GM18499 (cell line): ENCODE results near the gene PEX11G.
"Not testable (repeated sequence)": the region's sequence is repeated elsewhere in the genome, so short reads cannot be mapped to it uniquely, and the experiment has no call there.

Experiments used
- ATAC-seq: cut with Tn5 transposase; IDR thresholded peaks from one replicate; pipeline ENCODE4 v1.9.1; 2021; ENCODE audit warnings: moderate number of reproducible peaks; ENCODE audit not compliant: insufficient read depth, unreplicated experiment

Gene PEX11G

DNA sequence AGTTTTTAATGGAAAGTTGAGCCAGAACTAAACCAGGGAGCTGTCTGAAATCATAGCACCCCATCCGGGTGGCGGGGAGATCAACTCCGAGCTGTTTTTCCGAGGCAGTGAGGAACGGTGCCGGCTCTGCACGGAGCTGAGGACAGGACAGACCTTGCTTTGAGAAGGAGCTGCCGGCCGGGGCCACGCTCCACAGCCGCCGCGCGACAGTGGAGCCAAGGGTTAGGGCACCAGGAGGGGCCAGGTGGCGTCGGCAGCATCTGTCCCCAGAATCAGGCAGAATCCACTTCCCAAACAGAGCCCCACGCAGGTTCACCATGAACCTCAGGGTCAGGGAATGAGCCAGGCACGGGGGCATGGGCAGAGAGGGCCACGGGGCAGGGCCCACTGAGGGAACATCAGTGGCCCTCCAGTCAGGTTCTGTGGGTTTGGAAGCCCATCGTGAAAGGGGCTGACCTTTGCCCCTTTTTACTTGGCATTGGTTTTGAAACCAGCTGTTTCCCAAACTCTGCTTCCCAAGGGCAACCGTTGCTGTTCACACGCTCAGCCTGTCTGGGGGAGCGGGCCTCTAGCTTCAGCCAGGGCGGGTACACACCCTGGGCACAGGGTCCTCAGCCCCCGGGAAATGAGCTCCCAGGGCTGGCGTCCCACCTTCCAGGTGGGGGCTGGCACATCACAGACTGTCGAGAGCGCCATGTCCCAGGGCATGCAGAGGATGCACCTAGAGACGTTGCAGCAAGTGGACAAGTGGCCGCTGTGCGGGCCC lies 18.1 kb downstream of the PEX11G start:
- ATAC-seq: no peak

- no peak for ATAC-seq
Observed at GRCh38 chr19:7469669-7470285, 19.1 kb downstream of the PEX11G start.

GRCh38 chr19:7468840-7469239 lies 20.0 kb downstream of the PEX11G start:
- ATAC-seq: no peak

DNA sequence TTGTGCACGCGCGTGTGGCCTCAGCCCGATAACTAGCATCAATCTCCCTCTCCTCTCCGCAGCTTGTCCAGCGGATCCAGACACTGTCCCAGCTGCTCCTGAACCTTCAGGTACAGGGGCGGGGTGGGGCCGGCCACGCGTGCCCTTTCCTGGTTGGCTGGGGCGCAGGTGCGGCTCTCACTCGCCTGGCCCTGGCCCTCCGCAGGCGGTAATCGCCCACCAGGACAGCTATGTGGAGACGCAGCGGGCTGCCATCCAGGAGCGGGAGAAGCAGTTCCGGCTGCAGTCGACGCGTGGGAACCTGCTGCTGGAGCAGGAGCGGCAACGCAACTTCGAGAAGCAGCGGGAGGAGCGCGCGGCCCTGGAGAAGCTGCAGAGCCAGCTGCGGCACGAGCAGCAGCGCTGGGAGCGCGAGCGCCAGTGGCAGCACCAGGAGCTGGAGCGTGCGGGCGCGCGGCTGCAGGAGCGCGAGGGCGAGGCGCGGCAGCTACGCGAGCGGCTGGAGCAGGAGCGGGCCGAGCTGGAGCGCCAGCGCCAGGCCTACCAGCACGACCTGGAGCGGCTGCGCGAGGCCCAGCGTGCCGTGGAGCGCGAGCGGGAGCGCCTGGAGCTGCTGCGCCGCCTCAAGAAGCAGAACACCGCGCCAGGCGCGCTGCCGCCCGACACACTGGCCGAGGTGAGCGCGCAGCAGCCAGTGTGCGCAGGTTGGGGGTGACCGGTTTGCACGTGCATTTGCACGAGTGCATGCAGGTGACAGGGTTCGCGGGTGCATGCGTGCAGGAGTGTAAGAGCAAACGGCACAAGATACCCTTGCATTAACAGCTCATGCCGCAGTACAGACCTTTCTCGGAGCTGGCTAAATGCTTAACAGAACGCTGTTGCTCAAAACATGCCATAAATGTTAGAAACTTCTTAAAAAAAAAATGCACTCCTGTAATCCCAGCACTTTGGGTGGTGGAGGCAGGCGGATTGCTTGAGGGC lies 21.5 kb downstream of the PEX11G start:
- no peak for ATAC-seq

DNA sequence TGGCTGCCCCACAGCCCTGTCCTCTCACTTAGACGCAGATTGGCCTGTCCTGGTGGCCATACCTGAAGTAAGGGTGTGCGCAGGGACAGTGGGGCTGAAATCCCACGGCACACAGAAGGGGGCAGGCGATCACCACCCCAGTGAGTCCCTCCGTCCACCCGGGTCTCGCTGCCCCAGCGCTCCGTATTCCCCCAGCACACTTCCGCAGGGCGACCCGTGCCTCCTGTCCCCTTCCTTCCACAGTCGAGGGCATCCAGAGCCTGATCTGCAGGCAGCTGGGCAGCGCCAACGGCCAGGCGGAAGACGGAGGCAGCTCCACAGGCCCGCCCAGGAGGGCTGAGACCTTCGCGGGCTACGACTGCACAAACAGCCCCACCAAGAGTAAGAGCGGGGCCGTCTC lies 25.3 kb downstream of the PEX11G start:
- no peak for ATAC-seq

DNA sequence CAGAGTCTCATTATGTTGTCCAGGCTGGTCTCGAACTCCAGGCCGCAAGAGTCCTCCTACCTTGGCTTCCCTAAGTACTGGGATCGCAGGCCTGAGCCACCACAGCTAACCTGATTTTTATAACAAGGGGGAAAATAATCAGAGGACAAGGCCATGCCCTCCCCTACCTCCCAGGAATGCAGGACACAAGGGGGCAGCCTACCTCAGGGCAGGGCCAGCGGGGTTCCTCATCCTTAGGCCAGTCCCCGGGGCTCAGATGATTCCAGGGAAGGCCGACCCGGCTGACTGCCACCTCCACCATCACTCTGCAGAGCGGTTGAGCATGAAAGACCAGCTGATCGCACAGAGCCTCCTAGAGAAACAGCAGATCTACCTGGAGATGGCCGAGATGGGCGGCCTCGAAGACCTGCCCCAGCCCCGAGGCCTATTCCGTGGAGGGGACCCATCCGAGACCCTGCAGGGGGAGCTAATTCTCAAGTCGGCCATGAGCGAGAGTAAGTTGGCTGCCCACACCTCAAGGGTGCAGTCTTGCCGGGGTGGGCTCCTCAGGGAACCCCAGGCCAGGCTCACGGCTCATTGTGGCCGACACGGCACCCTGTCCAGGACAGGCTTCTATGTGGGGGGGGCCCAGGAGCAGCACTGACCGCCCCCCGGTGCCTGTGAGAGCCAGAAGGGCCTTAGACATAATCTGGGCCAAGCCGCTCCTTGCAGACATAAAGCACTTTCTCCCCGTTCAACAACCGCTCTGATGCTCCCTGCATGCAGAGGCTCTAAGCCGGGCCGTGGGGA lies 26.8 kb downstream of the PEX11G start:
- no peak for ATAC-seq

- no peak for ATAC-seq
Observed at GRCh38 chr19:7460562-7460966, 28.3 kb downstream of the PEX11G start.

- ATAC-seq: no peak
Observed at GRCh38 chr19:7459773-7460172, 29.1 kb downstream of the PEX11G start.

DNA sequence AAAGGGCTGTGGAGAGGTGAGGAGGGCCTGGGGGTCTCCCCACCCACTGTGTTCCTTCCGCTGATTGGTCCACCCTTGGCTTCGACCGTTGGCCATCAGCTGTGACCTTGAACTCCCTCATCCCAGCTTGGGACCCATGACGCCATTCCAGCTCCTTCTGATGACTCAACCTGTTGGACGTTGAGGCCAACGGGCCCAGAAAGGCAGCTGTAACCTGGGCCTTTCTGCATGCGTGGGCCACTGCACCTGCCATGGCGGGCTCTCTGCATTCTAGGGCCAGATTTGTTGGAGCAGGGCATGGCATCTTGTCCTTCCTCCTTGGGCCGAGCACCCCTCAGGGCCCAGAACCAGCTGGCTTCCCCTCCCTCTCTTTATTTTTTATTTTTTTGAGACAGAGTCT lies 30.2 kb downstream of the PEX11G start:
- no peak for ATAC-seq

- no peak for ATAC-seq
Observed at GRCh38 chr19:7456964-7457541, 31.8 kb downstream of the PEX11G start.

- ATAC-seq: no peak
Observed at GRCh38 chr19:7455600-7456296, 33.1 kb downstream of the PEX11G start.

DNA sequence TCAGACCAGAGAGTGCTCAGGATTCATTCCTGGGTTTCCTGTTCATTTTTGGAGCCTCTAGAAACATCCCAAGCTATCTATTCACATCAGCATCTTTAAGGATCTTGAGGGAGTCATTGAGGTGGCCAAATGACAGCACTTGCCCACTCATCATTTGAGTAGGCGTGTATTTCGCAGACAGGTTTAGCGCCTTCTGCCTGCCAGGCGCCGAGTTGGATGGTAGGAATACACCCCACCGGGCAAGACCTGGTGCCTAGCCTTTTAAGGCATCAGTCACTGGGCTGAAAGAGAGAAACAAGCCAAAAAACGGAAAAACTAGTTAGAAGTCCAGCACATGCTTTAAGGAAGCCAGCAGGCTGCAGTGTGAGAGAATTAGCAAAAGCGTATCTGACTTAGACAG lies 33.8 kb downstream of the PEX11G start:
- no peak for ATAC-seq

DNA sequence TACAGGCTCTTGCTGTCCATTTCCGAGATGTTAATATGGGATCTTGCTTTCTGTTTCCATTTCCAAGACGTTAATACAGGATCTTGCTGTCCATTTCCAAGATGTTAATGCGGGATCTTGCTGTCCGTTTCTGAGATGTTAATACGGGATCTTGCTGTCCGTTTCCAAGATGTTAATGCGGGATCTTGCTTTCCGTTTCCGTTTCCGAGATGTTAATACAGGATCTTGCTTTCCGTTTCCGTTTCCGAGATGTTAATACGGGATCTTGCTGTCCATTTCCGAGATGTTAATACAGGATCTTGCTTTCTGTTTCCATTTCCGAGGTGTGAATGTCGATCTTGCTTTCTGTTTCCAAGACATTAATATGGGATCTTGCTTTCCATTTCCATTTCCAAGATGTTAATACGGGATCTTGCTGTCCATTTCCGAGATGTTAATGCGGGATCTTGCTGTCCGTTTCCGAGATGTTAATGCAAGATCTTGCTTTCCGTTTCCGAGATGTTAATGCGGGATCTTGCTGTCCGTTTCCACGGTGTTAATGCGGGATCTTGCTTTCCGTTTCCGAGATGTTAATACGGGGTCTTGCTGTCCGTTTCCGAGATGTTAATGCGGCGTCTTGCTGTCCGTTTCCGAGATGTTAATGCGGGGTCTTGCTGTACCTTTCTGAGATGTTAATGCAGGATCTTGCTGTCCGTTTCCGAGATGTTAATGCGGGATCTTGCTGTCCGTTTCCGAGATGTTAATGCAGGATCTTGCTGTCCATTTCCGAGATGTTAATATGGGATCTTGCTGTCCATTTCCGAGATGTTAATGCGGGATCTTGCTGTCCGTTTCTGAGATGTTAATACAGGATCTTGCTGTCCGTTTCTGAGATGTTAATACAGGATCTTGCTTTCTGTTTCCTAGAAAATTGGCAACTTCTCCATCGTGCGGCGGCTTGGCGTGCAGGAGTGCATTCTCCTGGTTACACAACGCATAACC lies 38.3 kb downstream of the PEX11G start:
- ATAC-seq: no peak

GRCh38 chr19:7449391-7450070 lies 39.3 kb downstream of the PEX11G start:
- not testable (repeated sequence) for ATAC-seq

DNA sequence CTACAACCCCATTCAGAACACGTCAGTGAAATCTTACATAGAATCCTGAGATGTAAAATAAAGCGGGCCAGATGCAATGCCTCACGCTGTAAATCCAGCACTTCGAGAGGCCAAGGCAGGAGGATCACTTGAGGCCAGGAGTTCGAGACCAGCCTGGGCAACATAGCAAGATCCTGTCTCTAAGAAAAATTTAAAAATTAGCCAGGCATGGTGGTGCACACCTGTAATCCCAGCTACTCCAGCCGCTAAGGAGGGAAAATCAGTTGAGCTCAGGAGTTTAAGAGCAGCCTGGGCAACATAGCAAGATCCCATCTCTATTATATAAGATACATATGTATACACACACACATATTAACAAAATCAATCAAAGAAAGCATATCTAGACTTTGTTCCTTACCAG lies 41.2 kb downstream of the PEX11G start:
- no peak for ATAC-seq

- no peak for ATAC-seq
Observed at GRCh38 chr19:7445104-7445503, 43.7 kb downstream of the PEX11G start.

- ATAC-seq: no peak
Observed at GRCh38 chr19:7444042-7444441, 44.8 kb downstream of the PEX11G start.

GRCh38 chr19:7442423-7442822 lies 46.4 kb downstream of the PEX11G start:
- no peak for ATAC-seq
